CD8-positive, alpha-beta memory T cell (primary cell): ENCODE results near the gene COL8A1. TPM values are rescaled to one million over a fixed set of nuclear protein-coding genes. Genes with fewer than 3 reads are reported as not detected.

Source experiments
- CTCF ChIA-PET: fragments of 350-600 bp; sonication (Branson Sonifier 250); formaldehyde crosslinking; loops from one replicate; lab custom pipeline; 2021; ENCODE audit warnings: antibody characterized with exemption; lab: Charles Lee
- POLR2A ChIA-PET: fragments of 350-600 bp; sonication (Branson Sonifier 250); formaldehyde crosslinking; loops from one replicate; lab custom pipeline; 2021; ENCODE audit warnings: antibody characterized with exemption; lab: Charles Lee
- DNase-seq, 5 donors: peaks; one replicate each; pipeline versions ENCODE4 v3.0.0 to v3.0.0-alpha.2; 2020 to 2022; ENCODE audit warnings: mixed read lengths in 1 of 5
- H3K27ac ChIP-seq: one replicate; pipeline ENCODE4 v1.7.0; 2013; ENCODE audit warnings: low read depth, mild to moderate bottlenecking, low read length, moderate library complexity
- H3K27me3 ChIP-seq: 2 replicates; pipeline ENCODE4 v1.7.0; 2013; ENCODE audit warnings: low read length, mild to moderate bottlenecking; ENCODE audit not compliant: insufficient read depth, poor library complexity, severe bottlenecking
- H3K36me3 ChIP-seq: 2 replicates; pipeline ENCODE4 v1.7.0; 2013; ENCODE audit warnings: mild to moderate bottlenecking, low read length, moderate library complexity; ENCODE audit not compliant: insufficient read depth
- H3K4me1 ChIP-seq: 2 replicates; pipeline ENCODE4 v1.7.0; 2013; ENCODE audit warnings: mild to moderate bottlenecking, low read length, moderate library complexity; ENCODE audit not compliant: insufficient read depth
- H3K4me3 ChIP-seq: 2 replicates; pipeline ENCODE4 v1.7.0; 2013; ENCODE audit warnings: mild to moderate bottlenecking, low read length
- H3K9me3 ChIP-seq: 2 replicates; pipeline ENCODE4 v1.7.0; 2013; ENCODE audit warnings: mild to moderate bottlenecking, low read length
- H3K27ac Mint-ChIP-seq, 8 donors: one replicate each; pipeline ENCODE4 v1.8.0; 2020 to 2021; ENCODE audit warnings: mixed read lengths in 8 of 8, mild to moderate bottlenecking in 6 of 8, inconsistent platforms in 3 of 8, moderate library complexity in 3 of 8
- H3K27me3 Mint-ChIP-seq, 2 donors: one replicate each; pipeline ENCODE4 v1.8.0; 2020 to 2021; ENCODE audit warnings: mixed read lengths in 2 of 2, mild to moderate bottlenecking in 1 of 2, moderate library complexity in 1 of 2
- H3K36me3 Mint-ChIP-seq, 3 donors: one replicate each; pipeline ENCODE4 v1.8.0; 2020 to 2021; ENCODE audit warnings: mixed read lengths in 3 of 3, inconsistent platforms in 1 of 3, mild to moderate bottlenecking in 1 of 3
- H3K4me1 Mint-ChIP-seq, 3 donors: one replicate each; pipeline ENCODE4 v1.8.0; 2020 to 2021; ENCODE audit warnings: mixed read lengths in 3 of 3, inconsistent platforms in 1 of 3, mild to moderate bottlenecking in 1 of 3
- H3K4me3 Mint-ChIP-seq, 7 donors: one replicate each; pipeline ENCODE4 v1.8.0; 2020 to 2021; ENCODE audit warnings: mixed read lengths in 7 of 7, mild to moderate bottlenecking in 6 of 7, moderate library complexity in 4 of 7, inconsistent platforms in 2 of 7
- H3K9me3 Mint-ChIP-seq, 5 donors: one replicate each; pipeline ENCODE4 v1.8.0; 2020 to 2022; ENCODE audit warnings: mixed read lengths in 5 of 5, mild to moderate bottlenecking in 3 of 5, moderate library complexity in 2 of 5, inconsistent platforms in 1 of 5
- polyA plus RNA-seq: library from polyadenylated mRNA; unstranded; fragments of 300-500 nt; fragmentation: Illumina TruSeq; gene quantifications from one replicate; pipeline ENCODE4 v1.2.3, GENCODE V29; 2021
- total RNA-seq, 2 experiments: library from RNA; stranded (reverse); gene quantifications; one replicate each; pipeline ENCODE4 v1.2.3, GENCODE V29; 2021

COL8A1 gene
- total and polyA plus RNA-seq, 3 experiments from 2014 or later = not detected

DNA sequence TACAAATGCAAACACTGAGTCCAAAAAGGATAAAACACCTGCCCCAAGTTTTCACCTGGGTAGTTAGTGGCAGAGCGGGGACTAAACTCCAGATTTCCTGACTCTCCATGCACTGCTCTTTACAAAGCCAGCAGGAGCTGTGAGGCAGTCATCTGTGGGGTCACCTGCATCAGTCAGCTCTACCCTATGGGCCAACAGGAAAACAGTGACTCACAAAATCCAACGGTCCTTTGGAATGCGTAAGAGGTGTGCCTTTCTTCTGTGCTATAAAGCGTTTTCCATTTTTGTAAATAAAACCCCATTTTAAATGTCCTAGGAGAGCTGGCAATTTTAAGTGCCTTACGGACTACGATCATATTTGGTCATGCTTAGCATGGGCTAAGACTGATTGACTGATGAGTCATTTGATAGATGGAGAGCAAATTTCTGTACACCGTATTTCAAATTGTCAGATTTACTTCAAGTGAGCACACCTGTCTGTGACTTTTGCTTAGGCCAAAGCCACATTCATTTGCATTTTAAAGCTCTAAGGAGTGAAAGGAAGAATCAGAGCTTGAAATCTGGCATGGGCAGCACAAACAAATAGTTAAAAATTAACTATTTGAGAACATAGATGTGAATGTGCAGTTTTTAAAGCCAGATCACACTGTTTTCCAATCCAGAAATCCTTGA, 4.4 kb upstream of the COL8A1 start:
- no peaks in the 10 kb centered on the region for H3K36me3 ChIP-seq
- ChIA-PET CTCF (no interaction called here), POLR2A (no interaction called here)
- peaks cover 10% of the 10 kb centered on the region for H3K27me3 ChIP-seq
- no peaks in the 10 kb centered on the region for H3K4me1 ChIP-seq
- no peak for DNase-seq
- Mint-ChIP-seq H3K27me3 (peaks cover 28 to 51% of the 10 kb centered on the region in 2 donors), H3K27ac (no peak overlapping the region), H3K36me3 (no peaks in the 10 kb centered on the region), H3K9me3 (peaks cover 0 to 8% (median 2%) of the 10 kb centered on the region in 5 donors), H3K4me1 (peaks cover 2 to 16% (median 15%) of the 10 kb centered on the region in 3 donors), H3K4me3 (no peak overlapping the region)
- no peak overlapping the region for H3K27ac ChIP-seq
- no peaks in the 10 kb centered on the region for H3K9me3 ChIP-seq
- no peak overlapping the region for H3K4me3 ChIP-seq

GRCh38 chr3:99634881-99635280, 3.5 kb upstream of the COL8A1 start:
- Mint-ChIP-seq H3K27ac (no peak overlapping the region), H3K36me3 (no peaks in the 10 kb centered on the region), H3K9me3 (peaks cover 0 to 8% (median 2%) of the 10 kb centered on the region in 5 donors), H3K27me3 (peaks cover 33 to 58% of the 10 kb centered on the region in 2 donors), H3K4me3 (no peak overlapping the region), H3K4me1 (peaks cover 2 to 16% (median 15%) of the 10 kb centered on the region in 3 donors)
- CTCF ChIA-PET = no interaction called here
- Histone ChIP-seq H3K27ac (no peak overlapping the region), H3K4me3 (no peak overlapping the region), H3K9me3 (no peaks in the 10 kb centered on the region), H3K27me3 (peaks cover 10% of the 10 kb centered on the region), H3K4me1 (no peaks in the 10 kb centered on the region), H3K36me3 (no peaks in the 10 kb centered on the region)
- DNase-seq = no peak
- POLR2A ChIA-PET = no interaction called here

DNA sequence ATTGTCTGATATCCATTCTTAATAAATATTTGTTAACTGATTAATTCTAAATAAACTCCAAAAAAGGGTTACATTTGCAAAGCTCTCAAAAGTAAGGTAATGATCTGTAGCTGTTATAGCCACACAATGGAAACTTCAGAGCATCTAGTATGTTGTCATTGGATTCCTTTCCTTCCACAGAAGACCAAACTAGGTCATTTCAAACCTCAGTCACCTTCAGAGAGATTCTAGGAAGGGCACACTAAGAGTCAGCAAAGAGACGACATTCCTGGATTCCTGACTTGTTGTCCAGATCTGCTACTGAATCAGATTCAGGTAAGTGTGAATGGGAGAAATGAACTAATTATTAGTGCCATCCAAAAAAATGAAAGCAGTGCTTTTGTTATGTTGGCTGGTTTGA, 3.0 kb upstream of the COL8A1 start:
- Histone ChIP-seq H3K27ac (no peak overlapping the region), H3K4me3 (no peak overlapping the region), H3K36me3 (no peaks in the 10 kb centered on the region), H3K4me1 (no peaks in the 10 kb centered on the region), H3K27me3 (peaks cover 10% of the 10 kb centered on the region), H3K9me3 (no peaks in the 10 kb centered on the region)
- DNase-seq = no peak
- peaks cover 2 to 16% (median 15%) of the 10 kb centered on the region in 3 donors for H3K4me1 Mint-ChIP-seq
- H3K4me3 Mint-ChIP-seq = no peak overlapping the region
- H3K36me3 Mint-ChIP-seq = no peaks in the 10 kb centered on the region
- peaks cover 0 to 8% (median 2%) of the 10 kb centered on the region in 5 donors for H3K9me3 Mint-ChIP-seq
- CTCF ChIA-PET = no interaction called here
- no peak overlapping the region for H3K27ac Mint-ChIP-seq
- H3K27me3 Mint-ChIP-seq = peaks cover 33 to 62% of the 10 kb centered on the region in 2 donors
- POLR2A ChIA-PET = no interaction called here

- POLR2A ChIA-PET = no interaction called here
- no peaks in the 10 kb centered on the region for H3K9me3 ChIP-seq
- H3K27me3 ChIP-seq = peaks cover 10% of the 10 kb centered on the region
- H3K27ac ChIP-seq = no peak overlapping the region
- Mint-ChIP-seq H3K9me3 (peaks cover 0 to 8% (median 2%) of the 10 kb centered on the region in 5 donors), H3K36me3 (no peaks in the 10 kb centered on the region), H3K27ac (no peak overlapping the region), H3K4me1 (peaks cover 2 to 16% (median 15%) of the 10 kb centered on the region in 3 donors), H3K4me3 (no peak overlapping the region), H3K27me3 (peaks cover 31 to 74% of the 10 kb centered on the region in 2 donors)
- no peak overlapping the region for H3K4me3 ChIP-seq
- no peak for DNase-seq
- CTCF ChIA-PET = no interaction called here
- no peaks in the 10 kb centered on the region for H3K36me3 ChIP-seq
- no peaks in the 10 kb centered on the region for H3K4me1 ChIP-seq
These were observed 1.4 kb upstream of the COL8A1 start for GRCh38 chr3:99637016-99637367.

- H3K36me3 Mint-ChIP-seq = no peaks in the 10 kb centered on the region
- H3K27ac Mint-ChIP-seq = peak overlapping the region in 1 of 8 donors; percentile 1
- ChIA-PET CTCF (no interaction called here), POLR2A (no interaction called here)
- peaks cover 10% of the 10 kb centered on the region for H3K27me3 ChIP-seq
- peaks cover 0 to 8% (median 2%) of the 10 kb centered on the region in 5 donors for H3K9me3 Mint-ChIP-seq
- no peaks in the 10 kb centered on the region for H3K9me3 ChIP-seq
- H3K4me1 Mint-ChIP-seq = peaks cover 2 to 16% (median 15%) of the 10 kb centered on the region in 3 donors
- H3K4me1 ChIP-seq = no peaks in the 10 kb centered on the region
- no peak overlapping the region for H3K4me3 ChIP-seq
- H3K27ac ChIP-seq = no peak overlapping the region
- peak overlapping the region in 5 of 7 donors; percentile 22 to 62 (median 37) for H3K4me3 Mint-ChIP-seq
- no peaks in the 10 kb centered on the region for H3K36me3 ChIP-seq
- no peak for DNase-seq
- H3K27me3 Mint-ChIP-seq = peaks cover 31 to 73% of the 10 kb centered on the region in 2 donors
These were observed 854 bp upstream of the COL8A1 start for GRCh38 chr3:99637368-99638111.

DNA sequence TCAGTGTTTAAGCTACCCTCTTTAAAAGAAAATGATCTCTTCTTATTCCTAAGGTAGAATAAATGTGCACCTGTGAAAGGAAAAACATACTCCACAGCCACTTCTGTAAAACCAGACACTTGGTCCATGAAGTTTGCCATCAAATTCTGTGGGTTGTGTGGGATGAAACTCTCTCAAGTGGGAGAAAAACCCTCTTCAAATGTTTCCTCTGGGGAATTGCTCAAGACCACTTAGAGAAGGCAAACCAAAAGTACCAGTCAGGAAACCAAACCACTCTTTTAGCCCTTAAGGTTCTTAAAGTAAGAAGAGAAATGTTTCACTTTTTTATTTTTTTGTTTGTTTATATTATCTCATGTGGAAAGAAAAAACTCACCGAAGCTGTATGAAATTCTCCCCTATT, 1.2 kb downstream of the COL8A1 start:
- CTCF ChIA-PET = no interaction called here
- Histone ChIP-seq H3K36me3 (no peaks in the 10 kb centered on the region), H3K4me3 (no peak overlapping the region), H3K4me1 (no peaks in the 10 kb centered on the region), H3K27me3 (peaks cover 10% of the 10 kb centered on the region), H3K27ac (no peak overlapping the region), H3K9me3 (no peaks in the 10 kb centered on the region)
- no peak overlapping the region for H3K4me3 Mint-ChIP-seq
- no peak for DNase-seq
- H3K36me3 Mint-ChIP-seq = no peaks in the 10 kb centered on the region
- peaks cover 0 to 7% (median 2%) of the 10 kb centered on the region in 5 donors for H3K9me3 Mint-ChIP-seq
- peaks cover 31 to 68% of the 10 kb centered on the region in 2 donors for H3K27me3 Mint-ChIP-seq
- peaks cover 2 to 16% (median 15%) of the 10 kb centered on the region in 3 donors for H3K4me1 Mint-ChIP-seq
- POLR2A ChIA-PET = no interaction called here
- no peak overlapping the region for H3K27ac Mint-ChIP-seq

GRCh38 chr3:99640214-99640851, 1.9 kb downstream of the COL8A1 start:
- H3K27me3 ChIP-seq = peaks cover 10% of the 10 kb centered on the region
- DNase-seq = no peak
- Mint-ChIP-seq H3K4me3 (no peak overlapping the region), H3K27ac (no peak overlapping the region), H3K9me3 (peaks cover 0 to 7% (median 2%) of the 10 kb centered on the region in 5 donors), H3K27me3 (peaks cover 31 to 60% of the 10 kb centered on the region in 2 donors), H3K36me3 (no peaks in the 10 kb centered on the region), H3K4me1 (peaks cover 2 to 16% (median 15%) of the 10 kb centered on the region in 3 donors)
- no peaks in the 10 kb centered on the region for H3K36me3 ChIP-seq
- POLR2A ChIA-PET = no interaction called here
- H3K9me3 ChIP-seq = no peaks in the 10 kb centered on the region
- no peak overlapping the region for H3K27ac ChIP-seq
- no peak overlapping the region for H3K4me3 ChIP-seq
- H3K4me1 ChIP-seq = no peaks in the 10 kb centered on the region
- CTCF ChIA-PET = no interaction called here

DNA sequence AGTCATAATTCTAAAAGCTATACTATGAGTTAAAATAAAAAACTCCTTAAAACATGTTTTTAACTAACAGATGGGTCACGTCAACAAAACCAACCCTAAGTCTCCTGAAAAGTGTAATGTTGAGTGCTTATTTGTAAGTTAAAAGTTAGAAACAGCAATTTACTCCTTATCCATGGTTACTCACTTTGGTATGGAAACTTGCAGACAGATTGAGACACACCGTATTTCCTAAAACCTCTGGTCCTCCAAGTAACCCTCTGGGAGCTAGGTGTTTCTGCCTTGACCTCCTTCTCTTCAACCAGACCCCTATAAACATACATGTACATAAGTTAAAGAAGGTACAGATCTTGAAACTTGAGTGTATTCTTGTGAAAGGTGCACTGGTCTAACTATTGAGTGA, 3.1 kb downstream of the COL8A1 start:
- peaks cover 2 to 16% (median 15%) of the 10 kb centered on the region in 3 donors for H3K4me1 Mint-ChIP-seq

More for the DNA sequence above, 3.1 kb downstream of the COL8A1 start:
- DNase-seq = no peak
- Histone ChIP-seq H3K27ac (no peak overlapping the region), H3K36me3 (no peaks in the 10 kb centered on the region), H3K4me1 (no peaks in the 10 kb centered on the region), H3K4me3 (no peak overlapping the region), H3K27me3 (peaks cover 6% of the 10 kb centered on the region), H3K9me3 (no peaks in the 10 kb centered on the region)
- Mint-ChIP-seq H3K4me3 (no peak overlapping the region), H3K27ac (no peak overlapping the region), H3K36me3 (no peaks in the 10 kb centered on the region), H3K9me3 (peaks cover 0 to 7% (median 2%) of the 10 kb centered on the region in 5 donors), H3K27me3 (peaks cover 27 to 51% of the 10 kb centered on the region in 2 donors)
- CTCF ChIA-PET = no interaction called here
- POLR2A ChIA-PET = no interaction called here
